Suprapubic skin (tissue), 4 donors: ENCODE data around the gene ACVR1B. TPM values are rescaled to one million over a fixed set of nuclear protein-coding genes. Genes with fewer than 3 reads are reported as not detected.

Experiments used
- DNase-seq, 2 donors: peaks; one replicate each; pipeline ENCODE4 v3.0.0-alpha.2; 2019; ENCODE audit warnings: low spot score in 2 of 2
- H3K27ac ChIP-seq: fragments of 200-600 bp; sonication (generic); one replicate; pipeline ENCODE4 v1.5.1; 2019
- H3K27me3 ChIP-seq: fragments of 200-600 bp; sonication (generic); one replicate; pipeline ENCODE4 v1.5.1; 2019
- H3K36me3 ChIP-seq: fragments of 200-600 bp; sonication (generic); one replicate; pipeline ENCODE4 v1.5.1; 2019
- H3K4me1 ChIP-seq: fragments of 200-600 bp; sonication (generic); one replicate; pipeline ENCODE4 v1.5.1; 2019
- H3K4me3 ChIP-seq: fragments of 200-600 bp; sonication (generic); one replicate; pipeline ENCODE4 v1.5.1; 2019; ENCODE audit warnings: mild to moderate bottlenecking
- H3K9me3 ChIP-seq: fragments of 200-600 bp; sonication (generic); one replicate; pipeline ENCODE4 v1.5.1; 2019
- CTCF ChIP-seq, 2 donors: fragments of 200-600 bp in 1 of 2; fragments of 450-650 bp in 1 of 2; sonication (generic) in 1 of 2; IDR thresholded peaks; one replicate each; pipeline ENCODE4 v1.5.1; 2016 to 2019; ENCODE audit warnings: antibody characterized with exemption in 2 of 2, mild to moderate bottlenecking in 1 of 2, moderate library complexity in 1 of 2
- EP300 ChIP-seq: sonication (generic); formaldehyde crosslinking; IDR thresholded peaks from one replicate; pipeline ENCODE4 v1.6.1; 2017; ENCODE audit warnings: antibody characterized with exemption
- POLR2A ChIP-seq, 2 donors: fragments of 450-650 bp; IDR thresholded peaks; one replicate each; pipeline ENCODE4 v1.6.1; 2017; ENCODE audit warnings: antibody characterized with exemption in 2 of 2, mild to moderate bottlenecking in 2 of 2, moderate library complexity in 2 of 2
- POLR2AphosphoS5 ChIP-seq, 3 donors: sonication (generic); formaldehyde crosslinking; IDR thresholded peaks; one replicate each; pipeline ENCODE4 v1.6.1; 2017; ENCODE audit warnings: antibody characterized with exemption in 3 of 3
- WGBS: methylation state at CpG from one replicate; pipeline ENCODE4 v1.1.5; 2018; 5-methylcytosine and 5-hydroxymethylcytosine counted together
- total RNA-seq, 4 donors: library from RNA; depleted of rRNA; stranded (reverse); fragments of >200 nt; gene quantifications; one replicate each; pipeline ENCODE4 v1.1.0, GENCODE V29; 2016

ACVR1B gene
- total RNA-seq, 4 donors from 2014 or later: 40.5 to 103 (median 57.3) TPM

DNA sequence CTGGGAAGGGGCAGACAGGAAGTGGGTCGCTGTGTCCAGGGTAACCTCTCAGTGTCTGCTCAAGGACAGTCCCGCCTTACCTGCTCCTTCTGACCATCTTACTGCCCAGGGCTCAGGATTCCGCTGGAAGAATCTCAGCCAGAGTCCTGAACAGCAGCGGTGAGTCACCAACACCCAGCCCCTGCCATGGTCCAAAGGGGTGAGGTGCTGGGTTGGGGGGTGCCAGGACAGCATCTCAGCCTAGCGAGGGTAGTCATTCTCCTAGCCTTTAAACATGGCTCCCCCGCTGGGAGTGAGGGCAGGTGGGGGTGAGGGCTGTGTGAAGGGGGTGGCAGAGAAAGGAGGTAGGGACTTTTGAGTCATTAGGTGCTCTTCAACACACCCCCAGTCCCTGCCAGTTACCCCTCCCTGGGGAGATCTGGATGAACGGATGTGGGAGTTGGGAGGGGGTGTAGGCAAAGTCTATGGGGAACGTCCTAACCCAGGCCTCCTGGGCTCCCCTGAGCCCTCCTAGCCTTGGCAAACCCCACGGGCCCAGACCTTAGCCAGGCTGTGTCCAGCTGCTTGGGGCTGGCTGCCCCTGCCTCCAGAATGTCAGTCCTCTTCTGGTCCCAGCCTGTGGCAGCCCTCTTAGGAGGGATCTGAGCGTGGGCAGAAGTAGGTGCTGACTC is 57.7 kb downstream of the ACVR1B start:
- H3K27ac ChIP-seq: peak overlapping the region; percentile 90
- WGBS: 61% methylated on average over 8 of the region's 10 CpGs
- H3K4me3 ChIP-seq: peak overlapping the region; percentile 79
- TF ChIP-seq CTCF (IDR thresholded peaks at IDR 0.05) (no peak), POLR2A (IDR thresholded peaks at IDR 0.05) (no peak), POLR2AphosphoS5 (IDR thresholded peaks at IDR 0.05) (no peak), EP300 (no peak)
- no peaks in the 10 kb centered on the region for H3K9me3 ChIP-seq
- H3K4me1 ChIP-seq: peaks cover 55% of the 10 kb centered on the region
- no peak for DNase-seq
- H3K27me3 ChIP-seq: no peaks in the 10 kb centered on the region
- H3K36me3 ChIP-seq: peaks cover 17% of the 10 kb centered on the region

GRCh38 chr12:52010152-52010622 is 58.7 kb downstream of the ACVR1B start:
- peaks cover 55% of the 10 kb centered on the region for H3K4me1 ChIP-seq
- peaks cover 23% of the 10 kb centered on the region for H3K36me3 ChIP-seq
- H3K27me3 ChIP-seq: no peaks in the 10 kb centered on the region
- peak overlapping the region; percentile 90 for H3K27ac ChIP-seq
- TF ChIP-seq CTCF (IDR thresholded peaks at IDR 0.05) (no peak), POLR2AphosphoS5 (IDR thresholded peaks at IDR 0.05) (peak in 1 of 3 donors; percentile 41)
- peak overlapping the region; percentile 79 for H3K4me3 ChIP-seq
- WGBS: 48% methylated on average over 5 of the region's 11 CpGs
- peak in 1 of 2 donors; percentile 89 for DNase-seq
- no peaks in the 10 kb centered on the region for H3K9me3 ChIP-seq

- Histone ChIP-seq H3K4me1 (peaks cover 62% of the 10 kb centered on the region), H3K9me3 (no peaks in the 10 kb centered on the region), H3K36me3 (peaks cover 29% of the 10 kb centered on the region), H3K4me3 (peak overlapping the region; percentile 79), H3K27me3 (no peaks in the 10 kb centered on the region), H3K27ac (peak overlapping the region; percentile 61)
- TF ChIP-seq EP300 (no peak), POLR2A (IDR thresholded peaks at IDR 0.05) (no peak), CTCF (IDR thresholded peaks at IDR 0.05) (no peak), POLR2AphosphoS5 (IDR thresholded peaks at IDR 0.05) (no peak)
- DNase-seq: no peak
- WGBS: 77% methylated on average over 5 of the region's 8 CpGs
These were observed 59.4 kb downstream of the ACVR1B start for GRCh38 chr12:52010692-52011601.

GRCh38 chr12:52011602-52012214 is 60.2 kb downstream of the ACVR1B start:
- no peak for DNase-seq
- no peaks in the 10 kb centered on the region for H3K27me3 ChIP-seq
- no peak for TF ChIP-seq EP300
- TF ChIP-seq POLR2A (IDR thresholded peaks at IDR 0.05): no peak
- no peak for TF ChIP-seq POLR2AphosphoS5 (IDR thresholded peaks at IDR 0.05)
- TF ChIP-seq CTCF (IDR thresholded peaks at IDR 0.05): no peak
- 94% methylated on average over 8 of the region's 8 CpGs for WGBS
- peaks cover 57% of the 10 kb centered on the region for H3K4me1 ChIP-seq
- H3K27ac ChIP-seq: no peak overlapping the region
- H3K36me3 ChIP-seq: peaks cover 29% of the 10 kb centered on the region
- H3K9me3 ChIP-seq: no peaks in the 10 kb centered on the region
- no peak overlapping the region for H3K4me3 ChIP-seq
